ENCODE data around the gene PROZ. TPM values are rescaled to one million over a fixed set of nuclear protein-coding genes. Genes with fewer than 3 reads are reported as not detected.

The PROZ gene
- total RNA-seq, 1 experiment from 2014 or later, result not detected

DNA sequence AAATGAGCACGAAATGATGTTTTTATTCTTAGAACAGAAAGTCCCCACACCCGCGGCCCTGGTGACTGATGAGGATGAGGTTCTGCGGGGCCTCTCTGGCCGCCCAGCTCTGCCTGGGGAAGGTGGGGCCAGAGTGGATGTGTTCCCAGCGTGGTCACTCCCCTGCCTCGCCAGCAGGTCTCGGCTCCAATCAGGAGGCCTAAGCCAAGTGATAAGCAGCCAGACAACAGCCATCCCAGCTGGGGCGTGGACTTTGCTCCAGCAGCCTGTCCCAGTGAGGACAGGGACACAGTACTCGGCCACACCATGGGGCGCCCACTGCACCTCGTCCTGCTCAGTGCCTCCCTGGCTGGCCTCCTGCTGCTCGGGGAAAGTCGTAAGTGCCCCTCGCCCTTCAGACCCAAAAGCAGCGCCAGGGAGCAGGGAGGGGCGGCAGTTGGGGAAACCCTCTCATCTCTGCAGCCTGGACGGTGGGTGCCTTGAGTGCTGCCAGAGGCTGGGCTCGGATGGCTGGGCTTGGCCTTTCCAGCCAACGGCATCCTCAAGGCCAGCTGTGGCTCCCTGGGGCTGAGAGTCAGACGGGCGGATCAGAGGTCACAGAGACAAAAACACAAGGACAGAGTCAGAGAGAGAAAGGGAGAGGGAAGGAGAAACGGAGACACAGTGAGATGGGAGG, 35.8 kb upstream of the PROZ start, which contains the start of gene F10:
F10 (plus strand) TSS at position 250 of the 676 bp plus-strand sequence; CDS start at position 307, 57 bp downstream.
- no peaks in the 10 kb centered on the region for H3K9me3 ChIP-seq (ENCODE audit: control insufficient read depth in 1 of 2, insufficient read depth in 1 of 2, low read depth in 1 of 2, low read length in 2 of 2)
- intact Hi-C loops (cut with micrococcal nuclease), result loop anchor here (5.0 kb wide), 1 partner anchor 85 kb away; no protein-coding TSS in a partner anchor
- H3K9ac ChIP-seq (ENCODE audit: low read length), result 0 out of 2 replicates have a peak within 1 kb of the TSS, but pooled peaks have one; percentile 18
- ATAC-seq (peak; percentile 98), DNase-seq (ENCODE audit: low read depth, low spot score) (peak; percentile 50)
- H3K27me3 ChIP-seq (ENCODE audit: insufficient read depth, low read length), result peaks cover 5% of the 10 kb centered on the region; the same call in 1 of the 2 replicates
- no peaks in the 10 kb centered on the region for H3K9me2 ChIP-seq (ENCODE audit: insufficient read depth)
- H4K20me1 ChIP-seq (ENCODE audit: insufficient read depth), result no peaks in the 10 kb centered on the region
- BruUV-seq (replicated peaks), result no TSS peak
- H3K79me2 ChIP-seq (ENCODE audit: insufficient read depth, low read length), result no peaks in the 10 kb centered on the region
- no peaks in the 10 kb centered on the region for H3K36me3 ChIP-seq (ENCODE audit: control insufficient read depth in 1 of 2, insufficient read depth in 2 of 2, low read length in 2 of 2)
- TF ChIP-seq ELF1 (IDR thresholded peaks at IDR 0.05; ENCODE audit: borderline replicate concordance, low read depth) (no peak), POLR2AphosphoS5 (IDR thresholded peaks at IDR 0.05; ENCODE audit: low read depth, low read length) (peak; percentile 69)
- TF ChIP-seq, protein P1, sequence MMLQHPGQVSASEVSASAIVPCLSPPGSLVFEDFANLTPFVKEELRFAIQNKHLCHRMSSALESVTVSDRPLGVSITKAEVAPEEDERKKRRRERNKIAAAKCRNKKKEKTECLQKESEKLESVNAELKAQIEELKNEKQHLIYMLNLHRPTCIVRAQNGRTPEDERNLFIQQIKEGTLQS (IDR thresholded peaks at IDR 0.05), result no peak
- no peak within 1 kb of the TSS for H3K27ac ChIP-seq (ENCODE audit: low read depth, low read length)
- H3K4me3 ChIP-seq (replicated peaks in 1 of 2; ENCODE audit: low read depth in 1 of 2, low read length in 2 of 2), result peak within 1 kb of the TSS; percentile 30 to 46
- ChIA-PET POLR2A (no interaction called here), CTCF (no interaction called here), RAD21 (ENCODE audit: low non-redundant PET in 1 of 2, low total read pairs in 2 of 2, uncharacterized antibody in 2 of 2, unreplicated experiment in 2 of 2) (no interaction called here)
- no peak within 1 kb of the TSS for H2AFZ ChIP-seq (ENCODE audit: low read depth, low read length, poor library complexity, severe bottlenecking)
- H3K4me2 ChIP-seq (ENCODE audit: low read length), result peak within 1 kb of the TSS; percentile 76
- peaks cover 4 to 14% of the 10 kb centered on the region in 2 experiments; a peak in 3 of 4 replicates for H3K4me1 ChIP-seq (ENCODE audit: control insufficient read depth in 1 of 2, insufficient read depth in 2 of 2, low read length in 2 of 2)

DNA sequence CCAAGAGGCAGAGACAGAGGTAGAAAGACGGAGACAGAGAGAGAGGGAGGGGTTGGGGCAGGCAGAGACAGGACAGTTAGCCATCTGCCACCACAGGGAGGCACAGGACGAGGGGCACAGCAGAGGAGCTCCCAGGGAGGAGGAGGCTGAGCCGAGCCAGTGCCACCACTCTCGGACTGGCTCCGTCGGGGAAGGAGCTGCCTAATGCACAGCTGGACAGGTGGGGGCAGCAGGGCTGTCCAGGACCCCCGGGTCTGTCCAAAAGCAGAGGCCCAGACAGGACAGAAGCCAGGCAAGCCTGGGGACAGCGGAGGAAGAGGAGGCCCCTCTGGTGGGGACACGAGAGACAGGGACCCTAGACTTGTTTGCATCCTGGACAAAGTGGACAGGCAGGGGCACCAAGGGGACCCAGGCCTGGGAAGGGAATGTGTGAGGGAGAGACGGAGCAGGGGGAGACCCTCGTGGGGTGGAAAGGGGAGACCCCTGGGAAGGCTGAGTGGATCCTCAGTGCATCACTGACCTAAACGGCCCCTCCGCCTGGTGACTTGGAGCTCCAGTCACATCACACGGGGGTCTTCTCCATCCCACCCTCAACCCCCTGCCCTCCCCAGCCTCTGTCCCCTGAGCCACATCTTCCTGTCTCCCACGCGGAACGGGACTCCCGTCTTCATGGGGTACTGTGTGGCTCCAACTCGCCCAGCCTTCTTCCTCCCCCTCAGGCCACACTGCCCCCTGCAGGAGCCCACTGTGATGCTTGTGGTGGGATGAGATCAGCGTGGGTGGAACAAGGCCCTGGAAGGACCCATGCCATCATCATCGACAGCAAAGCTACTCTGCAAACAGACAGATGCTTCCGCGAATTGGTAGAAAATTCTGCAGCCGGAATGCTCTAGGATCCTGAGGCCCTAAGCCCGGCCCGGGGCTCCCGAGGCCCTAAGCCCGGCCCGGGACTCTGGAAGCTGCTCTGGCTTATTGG, 34.9 kb upstream of the PROZ start:
- no peak for TF ChIP-seq POLR2A (IDR thresholded peaks at IDR 0.05; ENCODE audit: borderline replicate concordance, extremely low read depth, insufficient read depth, insufficient read length)
- TF ChIP-seq, protein P2, sequence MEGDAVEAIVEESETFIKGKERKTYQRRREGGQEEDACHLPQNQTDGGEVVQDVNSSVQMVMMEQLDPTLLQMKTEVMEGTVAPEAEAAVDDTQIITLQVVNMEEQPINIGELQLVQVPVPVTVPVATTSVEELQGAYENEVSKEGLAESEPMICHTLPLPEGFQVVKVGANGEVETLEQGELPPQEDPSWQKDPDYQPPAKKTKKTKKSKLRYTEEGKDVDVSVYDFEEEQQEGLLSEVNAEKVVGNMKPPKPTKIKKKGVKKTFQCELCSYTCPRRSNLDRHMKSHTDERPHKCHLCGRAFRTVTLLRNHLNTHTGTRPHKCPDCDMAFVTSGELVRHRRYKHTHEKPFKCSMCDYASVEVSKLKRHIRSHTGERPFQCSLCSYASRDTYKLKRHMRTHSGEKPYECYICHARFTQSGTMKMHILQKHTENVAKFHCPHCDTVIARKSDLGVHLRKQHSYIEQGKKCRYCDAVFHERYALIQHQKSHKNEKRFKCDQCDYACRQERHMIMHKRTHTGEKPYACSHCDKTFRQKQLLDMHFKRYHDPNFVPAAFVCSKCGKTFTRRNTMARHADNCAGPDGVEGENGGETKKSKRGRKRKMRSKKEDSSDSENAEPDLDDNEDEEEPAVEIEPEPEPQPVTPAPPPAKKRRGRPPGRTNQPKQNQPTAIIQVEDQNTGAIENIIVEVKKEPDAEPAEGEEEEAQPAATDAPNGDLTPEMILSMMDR (IDR thresholded peaks at IDR 0.05 in 2 of 3, conservative IDR thresholded peaks at IDR 0.05 in 1 of 3; ENCODE audit: borderline replicate concordance in 1 of 3, insufficient read depth in 1 of 3, low read depth in 2 of 3, low read length in 2 of 3), result peak in 2 of 3 experiments; percentile 56 to 65; a peak in 4 of 6 replicates
- peak overlapping the region; percentile 76 for H3K4me2 ChIP-seq (ENCODE audit: low read length)
- ChIA-PET POLR2A (no interaction called here), RAD21 (ENCODE audit: low non-redundant PET in 1 of 2, low total read pairs in 2 of 2, uncharacterized antibody in 2 of 2, unreplicated experiment in 2 of 2) (no interaction called here), CTCF (no interaction called here)
- no peak overlapping the region for H3K27ac ChIP-seq (ENCODE audit: low read depth, low read length)
- DNase-seq (ENCODE audit: low read depth, low spot score) (no peak), ATAC-seq (peak; percentile 46)
- H2AFZ ChIP-seq (ENCODE audit: low read depth, low read length, poor library complexity, severe bottlenecking), result no peak overlapping the region
- peak overlapping the region; percentile 30 to 46 for H3K4me3 ChIP-seq (replicated peaks in 1 of 2; ENCODE audit: low read depth in 1 of 2, low read length in 2 of 2)
- H3K36me3 ChIP-seq (ENCODE audit: control insufficient read depth in 1 of 2, insufficient read depth in 2 of 2, low read length in 2 of 2), result no peaks in the 10 kb centered on the region
- H3K9me3 ChIP-seq (ENCODE audit: control insufficient read depth in 1 of 2, insufficient read depth in 1 of 2, low read depth in 1 of 2, low read length in 2 of 2), result no peaks in the 10 kb centered on the region
- no peaks in the 10 kb centered on the region for H4K20me1 ChIP-seq (ENCODE audit: insufficient read depth)
- no TSS peak for BruUV-seq (replicated peaks)
- no peaks in the 10 kb centered on the region for H3K79me2 ChIP-seq (ENCODE audit: insufficient read depth, low read length)
- intact Hi-C loops (cut with micrococcal nuclease), result loop anchor here (5.0 kb wide), 1 partner anchor 86 kb away; no protein-coding TSS in a partner anchor
- H3K27me3 ChIP-seq (ENCODE audit: insufficient read depth, low read length), result peaks cover 7% of the 10 kb centered on the region; the same call in 1 of the 2 replicates
- H3K9me2 ChIP-seq (ENCODE audit: insufficient read depth), result no peaks in the 10 kb centered on the region
- no peak overlapping the region for H3K9ac ChIP-seq (ENCODE audit: low read length)
- peaks cover 4 to 14% of the 10 kb centered on the region in 2 experiments; a peak in 3 of 4 replicates for H3K4me1 ChIP-seq (ENCODE audit: control insufficient read depth in 1 of 2, insufficient read depth in 2 of 2, low read length in 2 of 2)

All from HCT116 (cell line).